GM21515 (cell line): Measurements from ENCODE around the gene PLVAP.
A peak's percentile ranks its signal among the peaks of the same experiment; 100 is the strongest.

ENCODE experiments used
- ATAC-seq: cut with Tn5 transposase; IDR thresholded peaks from one replicate; pipeline ENCODE4 v1.9.1; 2021; ENCODE audit not compliant: unreplicated experiment

PLVAP gene

GRCh38 chr19:17334414-17335409, 42.4 kb downstream of the PLVAP start, which contains the start of gene ANO8:
Gene ANO8, minus strand, starts transcription at chr19:17334855. Its CDS starts 185 bp downstream, at chr19:17334670.
- ATAC-seq, result peak; percentile 39

- no peak for ATAC-seq
Measured at GRCh38 chr19:17333611-17334413, 43.3 kb downstream of the PLVAP start.

GRCh38 chr19:17332677-17333581, 44.2 kb downstream of the PLVAP start:
- no peak for ATAC-seq

GRCh38 chr19:17332360-17332676, 44.8 kb downstream of the PLVAP start:
- ATAC-seq, result no peak

GRCh38 chr19:17331045-17331558, 46.0 kb downstream of the PLVAP start:
- no peak for ATAC-seq

- no peak for ATAC-seq
Measured at GRCh38 chr19:17330262-17331044, 46.7 kb downstream of the PLVAP start.

- no peak for ATAC-seq
Measured at GRCh38 chr19:17329366-17330261, 47.5 kb downstream of the PLVAP start.

GRCh38 chr19:17328517-17329365, 48.4 kb downstream of the PLVAP start:
- no peak for ATAC-seq

- no peak for ATAC-seq
Measured at GRCh38 chr19:17327654-17328516, 49.3 kb downstream of the PLVAP start.

GRCh38 chr19:17327068-17327653, 50.0 kb downstream of the PLVAP start:
- ATAC-seq, result no peak

GRCh38 chr19:17326595-17326966, 50.6 kb downstream of the PLVAP start:
- ATAC-seq, result no peak

- ATAC-seq, result no peak
Measured at GRCh38 chr19:17325881-17326594, 51.1 kb downstream of the PLVAP start.

- ATAC-seq, result no peak
Measured at GRCh38 chr19:17325133-17325532, 52.0 kb downstream of the PLVAP start.

GRCh38 chr19:17324357-17325114, 52.6 kb downstream of the PLVAP start:
- ATAC-seq, result no peak

- ATAC-seq, result no peak
Measured at GRCh38 chr19:17323964-17324332, 53.2 kb downstream of the PLVAP start.
